HG03571 (cell line): ENCODE data around the gene UCK1.
"Not testable (repeated sequence)": the region's sequence is repeated elsewhere in the genome, so short reads cannot be mapped to it uniquely, and the experiment has no call there.

Experiments used
- ATAC-seq: cut with Tn5 transposase; IDR thresholded peaks from one replicate; pipeline ENCODE4 v1.9.1; 2021; ENCODE audit not compliant: unreplicated experiment

UCK1 gene

DNA sequence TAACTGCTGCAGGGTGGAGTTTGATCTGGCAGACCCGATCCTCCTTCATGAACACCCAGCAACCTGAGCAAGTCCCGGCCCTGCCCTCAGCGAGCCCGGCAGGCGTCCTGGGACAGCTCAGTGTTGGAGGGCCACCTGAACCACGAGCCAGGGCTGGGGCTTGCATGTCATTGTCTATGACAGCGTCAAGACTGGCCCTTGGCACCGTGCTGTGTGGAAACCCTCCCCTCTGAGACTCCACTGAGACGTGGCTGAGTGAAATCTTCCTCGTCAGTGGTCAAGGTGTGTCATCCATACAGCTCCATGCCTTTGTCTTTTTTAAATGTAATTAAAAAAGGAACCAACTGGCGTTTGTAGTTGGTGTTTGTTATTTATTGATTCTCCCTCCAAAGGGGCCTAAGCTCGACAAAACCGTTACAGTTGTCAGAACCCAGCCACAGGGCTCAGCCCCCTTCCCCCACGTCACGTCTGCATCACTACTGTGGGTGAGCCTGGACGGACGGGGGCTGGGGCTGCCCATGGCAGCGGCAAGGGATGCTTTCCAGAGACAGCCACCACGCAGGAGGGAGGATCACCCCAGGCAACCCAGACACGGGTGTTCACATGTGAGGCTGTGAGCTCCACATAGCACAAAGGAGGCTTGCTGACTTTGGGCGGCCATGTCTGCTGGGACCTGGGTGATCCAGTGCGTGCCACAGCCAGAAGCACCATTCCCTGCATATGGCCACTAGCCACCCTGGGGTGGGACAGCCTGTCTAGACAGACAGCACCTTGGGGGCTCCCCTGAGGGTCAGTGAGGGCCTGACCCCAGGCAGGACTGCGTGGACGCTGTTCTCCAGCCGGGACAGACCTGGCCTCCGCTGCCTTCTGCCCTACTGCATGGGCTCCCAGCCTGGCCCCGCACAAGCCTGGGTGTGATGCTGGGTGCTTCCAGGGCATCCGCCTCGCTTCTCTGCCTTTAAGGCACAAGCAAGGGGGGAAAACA is 7.3 kb downstream of the UCK1 start:
- no peak for ATAC-seq

DNA sequence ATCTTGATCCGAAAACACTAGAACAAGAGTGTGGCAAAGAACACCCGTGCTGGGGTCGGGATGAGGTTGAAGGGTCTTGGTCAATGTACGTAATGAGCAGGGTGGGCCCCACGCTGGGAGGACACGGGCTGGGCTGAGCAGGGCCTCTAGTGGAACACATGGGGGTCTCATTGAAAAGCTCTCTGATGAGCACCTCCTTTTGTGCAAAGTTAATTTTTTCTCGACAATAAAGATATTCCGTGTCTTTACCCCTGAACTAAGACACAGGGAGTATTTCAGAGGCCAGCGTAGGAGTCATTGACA is 8.0 kb downstream of the UCK1 start:
- ATAC-seq = no peak

DNA sequence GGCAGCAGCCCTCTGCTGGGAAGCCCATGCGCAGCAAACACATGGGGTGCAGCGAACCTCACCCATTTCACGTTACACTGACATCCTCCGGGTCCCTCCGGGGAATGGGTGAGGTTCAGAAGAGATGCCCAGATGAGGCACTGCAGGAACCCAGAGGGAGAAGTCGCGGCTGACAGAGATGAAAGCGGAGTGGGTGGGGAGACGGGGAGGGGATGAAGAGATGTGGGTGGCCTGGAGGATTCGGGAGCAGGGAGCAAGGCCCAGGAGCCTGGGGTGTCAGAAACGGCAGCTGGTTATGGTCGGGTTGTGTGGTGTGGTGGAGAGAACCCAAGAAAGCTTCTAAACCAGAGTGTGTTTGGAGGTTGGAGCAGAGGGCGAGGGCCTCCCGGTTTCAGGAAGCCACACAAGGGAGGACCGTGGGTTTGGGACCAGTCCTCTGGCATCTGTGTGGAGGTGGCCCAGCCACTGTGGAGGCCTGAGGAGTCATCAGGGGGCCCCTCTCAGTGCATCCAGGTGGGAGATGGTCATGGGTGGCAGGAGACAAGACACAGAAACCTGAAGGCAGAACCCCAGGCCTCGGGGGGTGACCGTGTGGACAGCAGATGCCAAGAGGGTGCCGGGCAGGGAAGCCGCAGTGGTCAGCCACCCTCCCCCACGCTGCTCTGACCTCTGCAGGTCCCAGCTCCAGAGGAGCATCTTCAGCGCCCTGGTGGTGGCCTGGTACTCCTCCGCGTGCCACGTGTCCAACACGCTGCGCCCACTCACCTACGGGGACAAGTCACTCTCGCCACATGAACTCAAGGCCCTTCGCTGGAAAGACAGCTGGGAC is 8.6 kb downstream of the UCK1 start:
- ATAC-seq = no peak

DNA sequence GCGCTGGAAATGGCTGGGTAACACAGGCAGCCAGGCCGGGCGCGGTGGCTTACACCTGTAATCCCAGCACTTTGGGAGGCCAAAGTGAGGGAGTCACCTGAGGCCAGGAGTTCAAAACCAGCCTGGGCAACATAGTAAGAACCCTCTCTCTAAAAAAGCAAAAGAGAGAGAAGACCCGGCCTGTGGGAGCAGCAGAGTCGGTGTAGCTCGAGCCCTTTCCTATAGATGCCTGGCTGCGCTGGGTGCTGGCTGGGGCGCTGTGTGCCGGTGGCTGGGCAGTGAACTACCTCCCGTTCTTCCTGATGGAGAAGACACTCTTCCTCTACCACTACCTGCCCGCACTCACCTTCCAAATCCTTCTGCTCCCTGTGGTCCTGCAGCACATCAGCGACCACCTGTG is 9.2 kb downstream of the UCK1 start:
- no peak for ATAC-seq

DNA sequence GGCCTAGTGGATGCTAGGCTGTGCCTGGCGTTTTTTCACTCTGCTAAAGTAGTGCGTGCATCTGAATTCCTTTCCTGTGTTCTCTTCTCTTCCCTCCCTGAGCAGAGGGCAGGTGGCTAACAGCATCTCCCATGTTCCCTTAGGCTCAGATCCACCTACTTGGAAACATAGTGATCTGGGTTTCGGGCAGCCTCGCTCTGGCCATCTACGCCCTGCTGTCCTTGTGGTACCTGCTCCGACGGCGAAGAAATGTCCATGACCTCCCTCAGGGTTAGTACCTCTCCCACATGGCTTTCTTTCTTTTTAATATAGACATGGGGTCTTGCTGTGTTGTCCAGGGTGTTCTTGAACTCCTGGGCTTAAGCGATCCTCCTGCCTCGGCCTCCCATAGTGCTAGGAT is 9.9 kb downstream of the UCK1 start:
- ATAC-seq = no peak

DNA sequence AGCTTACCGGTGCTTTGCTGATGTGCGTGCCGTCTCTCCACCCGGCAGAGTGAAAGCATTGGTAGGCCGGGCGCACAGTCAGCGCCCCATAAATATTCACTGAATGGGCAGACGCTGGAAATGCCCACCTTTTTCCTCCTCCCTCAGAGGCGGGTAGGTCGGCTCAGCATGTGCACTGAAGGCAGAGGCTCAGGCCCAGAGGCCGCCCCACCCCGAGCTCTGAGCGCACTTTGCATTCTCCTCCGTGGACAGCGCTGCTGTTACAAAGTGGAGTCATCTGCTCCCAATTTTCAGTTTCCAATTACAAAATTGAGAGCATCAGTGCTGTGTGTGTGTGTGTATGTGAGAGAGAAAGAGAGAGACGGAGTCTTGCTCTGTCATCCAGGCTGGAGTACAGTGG is 10.6 kb downstream of the UCK1 start:
- no peak for ATAC-seq

DNA sequence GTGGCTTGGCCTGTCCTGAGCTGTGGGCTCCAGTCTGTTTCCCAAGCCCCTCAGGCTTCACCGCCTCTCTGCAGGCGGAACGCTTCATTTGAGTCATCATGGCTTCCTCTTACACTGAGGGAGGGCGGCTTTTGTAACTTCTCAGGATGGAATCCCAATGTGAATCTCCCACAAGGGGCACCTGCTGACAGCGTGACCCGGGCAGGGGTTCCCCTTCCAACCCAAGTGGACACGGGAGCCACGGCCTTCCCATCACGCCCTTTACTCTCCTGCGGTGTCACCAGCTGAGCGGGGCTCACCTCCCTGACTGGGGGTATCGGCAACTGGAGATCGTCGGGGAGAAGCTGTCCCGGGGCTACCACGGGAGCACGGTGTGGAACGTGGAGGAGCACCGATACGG is 12.5 kb downstream of the UCK1 start:
- no peak for ATAC-seq

DNA sequence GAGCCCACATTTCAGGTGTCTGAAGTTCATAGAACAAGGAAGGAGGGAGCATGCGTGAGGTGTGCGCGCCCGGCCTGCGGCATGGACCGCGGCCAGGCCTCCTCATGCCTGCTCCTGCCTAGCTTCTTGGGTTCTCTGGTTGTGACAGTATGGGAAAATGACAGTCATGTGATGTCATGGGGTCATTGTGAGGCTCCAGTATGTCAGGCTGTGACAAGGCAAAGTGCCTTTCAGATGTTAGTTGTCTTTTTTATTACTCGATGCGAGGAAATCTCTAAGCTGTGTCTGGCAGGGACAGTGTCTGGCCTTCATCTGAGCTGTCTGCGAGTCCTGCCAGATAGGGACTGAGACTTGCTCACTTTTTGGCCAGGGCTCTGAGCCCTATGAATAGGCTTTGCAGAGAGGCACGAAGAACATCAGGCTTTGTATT is 13.3 kb downstream of the UCK1 start:
- ATAC-seq = no peak

DNA sequence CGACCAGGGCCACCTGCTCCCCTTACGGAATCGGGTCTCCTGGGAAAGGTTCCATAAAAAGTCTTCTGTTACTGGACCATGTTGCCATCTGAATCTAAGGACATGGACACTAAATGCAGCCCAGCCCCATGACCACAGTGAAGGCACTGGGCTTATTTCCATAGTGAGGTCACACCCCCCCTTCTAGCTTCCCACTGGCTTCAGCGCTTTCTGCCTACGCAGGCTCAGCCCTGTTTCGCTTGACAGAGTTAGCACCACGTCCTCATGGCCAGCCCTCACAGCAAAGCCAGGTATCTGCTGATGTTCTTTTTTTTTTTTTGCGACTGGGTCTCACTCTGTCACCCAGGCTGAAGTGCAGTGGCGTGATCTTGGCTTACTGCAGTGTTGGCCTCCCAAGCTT is 14.1 kb downstream of the UCK1 start:
- no peak for ATAC-seq

DNA sequence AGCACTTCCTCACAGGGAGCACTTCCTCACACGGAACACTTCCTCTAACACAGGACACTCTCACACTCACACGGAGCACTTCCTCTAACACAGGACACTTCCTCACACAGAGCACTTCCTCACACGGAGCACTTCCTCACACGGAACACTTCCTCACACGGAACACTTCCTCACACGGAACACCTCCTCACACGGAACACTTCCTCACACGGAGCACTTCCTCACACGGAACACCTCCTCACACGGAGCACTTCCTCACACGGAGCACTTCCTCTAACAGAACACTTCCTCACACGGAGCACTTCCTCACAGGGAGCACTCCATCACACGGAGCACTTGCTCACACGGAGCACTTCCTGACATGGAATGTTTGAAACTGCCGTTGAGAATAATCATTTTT is 15.0 kb downstream of the UCK1 start:
- ATAC-seq = no peak

DNA sequence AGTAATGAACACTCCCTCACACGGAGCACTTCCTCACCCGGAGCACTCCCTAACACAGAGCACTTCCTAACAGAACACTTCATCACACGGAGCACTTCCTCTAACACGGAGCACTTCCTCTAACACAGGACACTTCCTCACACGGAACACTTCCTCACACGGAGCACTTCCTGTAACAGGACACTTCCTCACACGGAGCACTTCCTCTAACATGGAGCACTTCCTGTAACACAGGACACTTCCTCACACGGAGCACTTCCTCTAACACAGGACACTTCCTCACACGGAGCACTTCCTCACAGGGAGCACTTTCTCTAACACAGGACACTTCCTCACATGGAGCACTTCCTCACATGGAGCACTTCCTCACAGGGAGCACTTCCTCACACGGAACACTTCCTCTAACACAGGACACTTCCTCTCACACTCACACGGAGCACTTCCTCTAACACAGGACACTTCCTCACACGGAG is 15.5 kb downstream of the UCK1 start:
- not testable (repeated sequence) for ATAC-seq

DNA sequence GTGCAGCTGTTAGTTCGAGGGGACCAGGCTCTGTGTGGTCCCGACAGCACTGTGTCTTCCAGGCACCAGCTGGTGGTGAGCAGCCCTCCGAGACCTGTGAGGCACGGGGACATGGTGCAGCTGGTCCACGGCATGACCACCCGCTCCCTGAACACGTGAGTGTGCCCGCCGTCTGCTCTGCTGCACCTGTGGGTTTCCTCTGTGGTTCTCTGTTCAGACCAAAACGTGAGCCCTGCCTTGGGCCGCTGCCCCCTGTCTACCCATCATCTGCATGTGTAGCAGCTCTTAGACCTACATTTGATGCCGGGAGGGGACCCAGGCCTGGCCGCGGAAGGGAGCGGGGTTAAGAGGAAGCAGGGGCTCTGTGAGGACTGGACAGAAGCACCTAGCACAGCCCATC is 17.9 kb downstream of the UCK1 start:
- ATAC-seq = no peak

DNA sequence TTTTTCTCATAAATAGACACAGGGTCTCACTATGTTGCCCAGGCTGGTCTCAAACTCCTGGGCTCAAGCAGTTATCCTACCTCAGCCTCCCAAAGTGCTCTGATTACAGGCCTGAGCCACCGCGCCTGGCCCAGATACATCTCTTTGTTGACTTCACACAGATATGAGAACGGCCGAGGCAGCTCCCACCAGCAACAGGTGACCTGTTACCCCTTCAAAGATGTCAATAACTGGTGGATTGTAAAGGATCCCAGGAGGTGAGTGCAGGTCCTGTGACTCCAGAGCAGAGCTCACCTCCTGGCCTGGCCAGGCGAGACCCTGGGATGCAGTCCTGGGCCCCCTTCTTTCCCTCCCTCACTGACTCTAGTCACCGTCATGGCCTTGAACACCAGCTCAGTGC is 19.2 kb downstream of the UCK1 start:
- ATAC-seq = no peak

DNA sequence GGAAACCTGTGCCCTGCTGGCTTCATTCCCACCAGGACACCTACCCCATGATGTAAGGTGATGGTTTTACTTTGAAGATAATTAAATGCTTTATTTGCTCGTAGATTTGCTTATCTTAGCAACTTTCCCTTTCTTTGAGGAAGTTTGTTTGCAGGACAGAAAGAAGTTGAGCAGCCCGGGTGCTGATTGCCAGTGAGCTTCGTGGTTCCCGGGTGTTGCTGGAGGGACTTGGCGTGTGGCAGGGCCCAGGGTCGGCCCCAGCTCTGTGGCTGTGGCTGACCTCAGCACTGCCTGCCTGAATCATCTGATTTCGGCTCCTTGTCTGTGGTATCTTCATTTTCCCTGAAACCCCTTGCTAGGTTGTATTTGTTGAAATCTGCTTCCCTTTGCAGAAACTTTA is 19.6 kb downstream of the UCK1 start:
- ATAC-seq = no peak

DNA sequence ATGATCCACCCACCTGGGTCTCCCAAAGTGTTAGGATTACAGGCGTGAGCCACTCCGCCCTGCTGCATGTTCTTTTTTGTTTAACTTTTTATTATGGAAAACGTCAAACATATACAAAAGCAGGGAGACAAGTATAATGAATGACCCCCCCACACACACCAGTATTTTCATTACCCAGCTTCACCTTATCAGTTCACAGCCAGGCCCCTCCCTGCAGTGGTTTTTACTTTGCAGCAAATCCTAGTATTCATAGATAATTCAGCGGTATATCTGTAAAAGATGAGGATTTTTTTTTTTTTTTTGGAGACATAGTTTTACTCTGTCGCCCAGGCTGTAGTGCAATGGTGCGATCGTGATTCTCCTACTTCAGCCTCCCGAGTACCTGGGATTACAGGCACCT is 26.1 kb downstream of the UCK1 start:
- no peak for ATAC-seq

DNA sequence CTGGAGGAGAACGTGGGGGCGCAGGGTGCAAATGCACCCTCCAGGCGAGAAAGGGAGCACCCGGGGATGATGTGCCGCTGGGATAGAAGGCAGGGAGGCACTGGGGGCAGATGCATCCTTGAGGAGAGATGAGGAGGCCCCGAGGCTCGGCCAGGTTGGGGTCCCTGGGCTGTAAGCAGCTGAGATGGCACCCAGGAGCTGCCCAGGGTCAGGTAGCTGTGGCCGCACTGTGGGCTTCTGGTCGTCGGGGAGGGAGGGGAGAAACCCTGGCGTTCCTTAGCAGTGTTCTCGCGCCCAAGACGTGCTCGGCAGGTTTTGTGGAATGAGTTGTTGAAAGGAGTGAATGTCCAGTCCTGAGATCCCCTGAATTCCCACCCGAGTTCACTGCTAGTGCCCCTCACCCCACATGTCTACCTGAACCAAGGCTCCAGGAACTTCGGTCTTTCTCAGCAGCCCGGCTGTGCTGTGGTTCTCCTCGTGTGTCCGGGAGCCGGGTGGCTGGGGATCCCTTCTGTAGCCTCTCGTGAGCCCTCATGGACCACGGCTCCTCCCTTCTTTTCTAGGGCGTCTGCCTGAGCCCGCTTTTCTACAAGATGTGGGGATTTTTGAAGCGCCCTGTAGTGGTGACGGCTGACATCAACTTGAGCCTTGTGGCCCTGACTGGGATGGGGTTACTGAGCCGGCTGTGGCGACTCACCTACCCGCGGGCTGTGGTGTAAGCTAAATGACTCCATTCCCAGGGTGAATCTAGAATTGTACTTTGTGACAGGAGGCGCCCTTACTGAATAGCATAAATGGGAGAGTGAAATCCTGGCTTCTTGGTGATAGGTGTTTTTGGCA is 27.2 kb downstream of the UCK1 start:
- ATAC-seq = no peak

DNA sequence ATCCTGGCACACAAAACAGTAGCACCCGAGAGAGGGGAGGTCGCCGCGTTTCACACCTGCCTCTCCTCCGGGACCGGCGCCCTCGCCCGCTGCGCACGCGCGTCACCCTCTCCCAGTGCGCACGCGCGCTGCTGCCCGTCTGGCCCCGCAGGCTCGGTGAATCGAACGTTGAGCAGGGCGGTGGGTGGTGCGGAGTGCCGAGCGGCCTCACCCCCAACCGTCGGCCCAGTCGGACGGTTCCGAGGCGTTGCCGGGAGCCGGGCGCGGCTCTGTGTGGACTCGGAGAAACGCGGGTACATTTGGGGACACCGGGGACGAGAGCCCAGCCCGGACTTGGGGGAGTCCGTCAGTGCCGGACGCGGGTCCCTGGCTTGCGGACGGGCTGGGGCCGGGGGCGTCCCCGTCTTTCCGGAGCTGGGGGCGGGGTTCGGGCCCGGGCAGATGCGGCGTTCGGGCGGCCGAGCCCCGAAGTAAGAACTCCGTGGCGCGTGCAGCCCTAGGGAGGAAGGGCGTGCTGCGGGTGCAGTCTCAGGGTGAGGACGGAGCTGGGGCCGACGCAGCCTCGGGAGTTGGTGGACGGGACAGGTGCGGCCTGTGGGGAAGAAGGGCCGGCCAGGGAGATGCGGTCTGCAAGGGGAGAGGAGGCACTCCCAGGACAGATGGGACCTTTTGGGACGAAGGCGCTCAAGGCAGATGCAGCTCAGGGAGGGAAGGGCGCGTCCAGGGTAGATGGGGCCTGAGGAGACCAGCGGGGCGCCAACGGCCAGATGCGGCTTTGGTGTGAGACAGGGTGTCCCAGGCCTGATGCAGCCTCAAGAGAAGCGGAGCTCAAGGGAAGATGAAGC is 28.1 kb downstream of the UCK1 start, which contains the start of gene POMT1:
Gene POMT1, plus strand, starts transcription at position 138 of the 845 bp plus-strand sequence. CDS start 1,301 bp downstream, outside the sequence.
- ATAC-seq = peak; percentile 67

DNA sequence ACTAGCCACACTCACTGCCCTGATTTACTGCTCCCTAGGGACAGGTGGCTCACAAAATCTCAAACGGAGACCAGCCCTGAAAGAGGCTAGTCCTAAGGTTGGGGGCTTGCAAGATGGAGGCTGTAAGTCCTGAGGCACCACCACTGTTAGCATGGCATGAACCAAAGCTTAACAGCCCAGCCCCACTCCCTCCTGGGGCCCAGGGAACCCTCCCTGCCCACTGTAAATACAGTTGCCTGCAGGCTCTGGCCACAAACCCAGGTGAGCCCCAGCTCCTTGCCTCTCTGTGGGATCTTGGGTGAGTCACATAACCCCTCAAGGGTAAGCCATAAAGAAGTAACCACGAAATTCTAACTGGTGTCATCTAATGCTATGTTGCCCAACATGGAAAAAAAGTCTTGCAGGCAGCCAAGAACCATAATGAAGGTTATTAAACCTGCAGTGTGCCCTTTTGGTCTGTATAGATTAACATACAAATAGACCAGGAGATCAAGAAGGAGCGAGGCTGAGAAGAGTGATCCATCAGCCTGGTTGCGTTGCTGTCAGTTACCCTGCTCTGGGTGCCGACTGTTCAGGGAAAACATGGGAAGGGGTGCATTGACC is 30.0 kb downstream of the UCK1 start:
- no peak for ATAC-seq

DNA sequence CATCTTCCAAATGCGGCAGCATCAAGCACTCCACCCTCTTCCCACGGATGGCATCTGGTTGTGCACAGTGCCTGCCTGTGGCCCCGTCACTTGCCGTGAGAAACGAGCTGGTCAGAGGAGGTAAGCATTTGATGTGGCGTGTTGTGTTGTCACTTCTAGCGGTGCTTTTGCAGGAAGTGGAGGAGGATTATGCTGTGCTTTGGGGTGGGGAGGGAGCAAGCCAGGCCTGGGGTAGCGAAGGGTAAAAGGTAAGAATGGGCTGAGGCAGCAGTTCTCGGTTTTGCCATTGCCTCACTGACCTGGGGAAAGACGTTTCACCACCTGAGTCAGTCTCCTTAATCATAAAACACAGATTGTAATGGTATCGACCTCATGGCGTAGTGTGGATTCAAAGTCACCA is 30.7 kb downstream of the UCK1 start:
- no peak for ATAC-seq
